ENCODE results near the gene GYPC.

- TF ChIP-seq CTCF (IDR thresholded peaks at IDR 0.05) (no peak), POLR2A (IDR thresholded peaks at IDR 0.05) (no peak), EP300 (IDR thresholded peaks at IDR 0.05) (no peak)
Observed at GRCh38 chr2:126698376-126698775, 42.4 kb downstream of the GYPC start.
